Suprapubic skin (tissue), 4 donors: Measurements from ENCODE around the gene FAM227A. TPM values are rescaled to one million over a fixed set of nuclear protein-coding genes. Genes with fewer than 3 reads are reported as not detected.

Experiments
- DNase-seq, 2 donors: peaks; one replicate each; pipeline ENCODE4 v3.0.0-alpha.2; 2019; ENCODE audit warnings: low spot score in 2 of 2
- H3K27ac ChIP-seq: fragments of 200-600 bp; sonication (generic); one replicate; pipeline ENCODE4 v1.5.1; 2019
- H3K27me3 ChIP-seq: fragments of 200-600 bp; sonication (generic); one replicate; pipeline ENCODE4 v1.5.1; 2019
- H3K36me3 ChIP-seq: fragments of 200-600 bp; sonication (generic); one replicate; pipeline ENCODE4 v1.5.1; 2019
- H3K4me1 ChIP-seq: fragments of 200-600 bp; sonication (generic); one replicate; pipeline ENCODE4 v1.5.1; 2019
- H3K4me3 ChIP-seq: fragments of 200-600 bp; sonication (generic); one replicate; pipeline ENCODE4 v1.5.1; 2019; ENCODE audit warnings: mild to moderate bottlenecking
- H3K9me3 ChIP-seq: fragments of 200-600 bp; sonication (generic); one replicate; pipeline ENCODE4 v1.5.1; 2019
- EP300 ChIP-seq: sonication (generic); formaldehyde crosslinking; IDR thresholded peaks from one replicate; pipeline ENCODE4 v1.6.1; 2017; ENCODE audit warnings: antibody characterized with exemption
- POLR2A ChIP-seq, 2 donors: fragments of 450-650 bp; IDR thresholded peaks; one replicate each; pipeline ENCODE4 v1.6.1; 2017; ENCODE audit warnings: antibody characterized with exemption in 2 of 2, mild to moderate bottlenecking in 2 of 2, moderate library complexity in 2 of 2
- POLR2AphosphoS5 ChIP-seq, 3 donors: sonication (generic); formaldehyde crosslinking; IDR thresholded peaks; one replicate each; pipeline ENCODE4 v1.6.1; 2017; ENCODE audit warnings: antibody characterized with exemption in 3 of 3
- WGBS: methylation state at CpG from one replicate; pipeline ENCODE4 v1.1.5; 2018; 5-methylcytosine and 5-hydroxymethylcytosine counted together
- total RNA-seq, 4 donors: library from RNA; depleted of rRNA; stranded (reverse); fragments of >200 nt; gene quantifications; one replicate each; pipeline ENCODE4 v1.1.0, GENCODE V29; 2016
- TF ChIP-seq, protein P1 (sequence below), 2 donors: fragments of 200-600 bp in 1 of 2; fragments of 450-650 bp in 1 of 2; sonication (generic) in 1 of 2; IDR thresholded peaks; one replicate each; pipeline ENCODE4 v1.5.1; 2016 to 2019; ENCODE audit warnings: antibody characterized with exemption in 2 of 2, mild to moderate bottlenecking in 1 of 2, moderate library complexity in 1 of 2

Gene FAM227A
- total RNA-seq, 4 donors from 2014 or later: 0.89 to 6.2 (median 2.2) TPM

DNA sequence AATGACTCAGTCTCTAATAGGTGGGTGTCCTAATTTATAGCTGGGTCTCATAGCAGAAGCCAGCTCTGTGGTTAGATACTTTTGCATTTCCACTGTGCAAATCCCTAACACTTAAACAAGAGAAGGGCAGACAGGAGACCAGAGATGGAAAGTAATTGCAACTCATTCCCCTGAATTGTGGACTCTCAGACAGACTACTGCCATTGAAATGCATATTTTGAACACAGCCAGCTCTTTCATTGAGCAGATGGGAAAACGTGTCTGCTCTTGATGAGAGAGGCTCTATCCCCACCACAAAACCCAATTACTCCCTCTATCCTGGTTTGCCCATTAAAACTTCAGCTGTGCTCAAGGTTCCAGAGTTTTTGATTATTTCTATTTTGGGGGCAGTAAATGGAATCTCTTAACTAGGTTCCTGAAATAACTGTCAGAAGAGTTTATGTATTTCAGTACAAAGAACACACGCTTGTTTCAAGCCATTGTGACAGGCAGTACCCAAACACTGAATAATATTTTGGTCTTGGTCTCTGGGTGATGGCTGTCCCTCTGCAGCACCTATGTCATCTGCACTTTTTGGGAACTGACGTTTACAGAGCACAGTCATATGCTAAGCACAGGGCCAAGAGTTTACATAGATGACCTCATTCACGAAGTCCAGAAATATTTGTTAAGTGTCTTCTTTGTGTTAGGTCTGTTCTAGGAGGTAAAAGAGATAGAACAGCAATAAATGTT, 41.7 kb downstream of the FAM227A start:
- no peaks in the 10 kb centered on the region for H3K4me1 ChIP-seq
- 68% methylated on average over 4 of the region's 4 CpGs for WGBS
- no peaks in the 10 kb centered on the region for H3K27me3 ChIP-seq
- H3K4me3 ChIP-seq: no peak overlapping the region
- H3K36me3 ChIP-seq: no peaks in the 10 kb centered on the region
- H3K9me3 ChIP-seq: no peaks in the 10 kb centered on the region
- H3K27ac ChIP-seq: no peak overlapping the region
- TF ChIP-seq EP300: no peak
- no peak for TF ChIP-seq POLR2A (IDR thresholded peaks at IDR 0.05)
- TF ChIP-seq, protein P1, sequence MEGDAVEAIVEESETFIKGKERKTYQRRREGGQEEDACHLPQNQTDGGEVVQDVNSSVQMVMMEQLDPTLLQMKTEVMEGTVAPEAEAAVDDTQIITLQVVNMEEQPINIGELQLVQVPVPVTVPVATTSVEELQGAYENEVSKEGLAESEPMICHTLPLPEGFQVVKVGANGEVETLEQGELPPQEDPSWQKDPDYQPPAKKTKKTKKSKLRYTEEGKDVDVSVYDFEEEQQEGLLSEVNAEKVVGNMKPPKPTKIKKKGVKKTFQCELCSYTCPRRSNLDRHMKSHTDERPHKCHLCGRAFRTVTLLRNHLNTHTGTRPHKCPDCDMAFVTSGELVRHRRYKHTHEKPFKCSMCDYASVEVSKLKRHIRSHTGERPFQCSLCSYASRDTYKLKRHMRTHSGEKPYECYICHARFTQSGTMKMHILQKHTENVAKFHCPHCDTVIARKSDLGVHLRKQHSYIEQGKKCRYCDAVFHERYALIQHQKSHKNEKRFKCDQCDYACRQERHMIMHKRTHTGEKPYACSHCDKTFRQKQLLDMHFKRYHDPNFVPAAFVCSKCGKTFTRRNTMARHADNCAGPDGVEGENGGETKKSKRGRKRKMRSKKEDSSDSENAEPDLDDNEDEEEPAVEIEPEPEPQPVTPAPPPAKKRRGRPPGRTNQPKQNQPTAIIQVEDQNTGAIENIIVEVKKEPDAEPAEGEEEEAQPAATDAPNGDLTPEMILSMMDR (IDR thresholded peaks at IDR 0.05): no peak
- TF ChIP-seq POLR2AphosphoS5 (IDR thresholded peaks at IDR 0.05): no peak
- DNase-seq: no peak

DNA sequence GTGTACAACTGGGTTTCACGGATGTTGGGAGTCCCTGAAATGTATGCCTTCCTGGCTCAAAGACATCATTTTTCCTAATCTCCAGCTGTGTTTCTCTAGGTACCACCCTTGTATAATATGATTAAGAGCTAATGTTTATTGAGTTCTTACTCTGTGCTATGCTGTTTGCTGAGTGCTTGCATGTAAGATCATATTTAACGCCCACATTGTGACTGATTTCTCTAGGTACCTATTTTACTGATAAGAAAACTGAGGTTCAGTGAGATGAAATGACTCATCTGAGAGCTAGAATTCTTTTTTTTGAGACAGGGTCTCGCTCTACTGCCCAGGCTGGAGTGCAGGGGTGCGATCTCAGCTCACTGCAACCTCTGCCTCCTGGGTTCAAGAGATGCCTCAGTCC, 42.6 kb downstream of the FAM227A start:
- 94% methylated on average over 4 of the region's 4 CpGs for WGBS
- no peaks in the 10 kb centered on the region for H3K36me3 ChIP-seq
- no peak for TF ChIP-seq POLR2AphosphoS5 (IDR thresholded peaks at IDR 0.05)
- no peak for TF ChIP-seq POLR2A (IDR thresholded peaks at IDR 0.05)
- no peak for TF ChIP-seq EP300
- no peaks in the 10 kb centered on the region for H3K4me1 ChIP-seq
- DNase-seq: no peak
- no peak overlapping the region for H3K27ac ChIP-seq
- no peak overlapping the region for H3K4me3 ChIP-seq
- H3K27me3 ChIP-seq: no peaks in the 10 kb centered on the region
- no peaks in the 10 kb centered on the region for H3K9me3 ChIP-seq

DNA sequence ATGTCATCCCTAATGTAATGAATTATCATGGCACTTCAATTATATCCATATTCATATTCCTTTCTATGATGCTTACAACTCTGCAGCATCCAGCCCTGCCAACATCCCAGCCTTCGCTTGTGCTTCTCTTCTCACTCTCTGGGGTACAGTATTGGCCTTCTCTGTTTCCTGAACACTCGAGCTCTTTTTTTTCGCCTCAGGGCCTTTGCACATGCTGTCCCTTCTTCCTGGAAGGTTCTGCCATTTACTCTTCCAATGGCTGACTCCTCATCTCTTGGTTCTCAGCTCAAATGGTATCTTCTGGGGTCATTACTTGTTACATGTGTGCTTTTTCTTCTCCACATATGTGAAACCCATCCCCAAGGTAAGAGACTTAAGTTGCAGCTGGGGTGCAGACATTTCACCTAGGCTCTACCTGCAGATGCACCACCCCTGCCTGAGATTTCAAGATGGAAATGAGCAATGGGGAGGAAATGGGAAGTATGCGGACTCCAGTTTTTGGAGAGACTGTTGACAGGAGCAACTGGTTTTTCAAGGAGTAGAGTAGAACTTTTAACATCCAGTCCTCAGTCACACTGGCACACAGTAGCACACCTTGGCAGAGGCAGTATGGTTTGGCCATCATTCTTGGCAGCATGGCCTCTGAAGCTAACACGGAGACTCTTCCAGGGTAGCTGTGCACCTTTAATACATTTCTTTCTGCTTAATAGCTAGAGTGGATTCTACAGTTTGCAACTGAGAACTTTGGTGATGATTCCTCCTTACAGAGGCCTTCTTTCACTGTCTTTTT, 43.8 kb downstream of the FAM227A start:
- no peak overlapping the region for H3K27ac ChIP-seq
- DNase-seq: no peak
- H3K4me1 ChIP-seq: no peaks in the 10 kb centered on the region

DNA sequence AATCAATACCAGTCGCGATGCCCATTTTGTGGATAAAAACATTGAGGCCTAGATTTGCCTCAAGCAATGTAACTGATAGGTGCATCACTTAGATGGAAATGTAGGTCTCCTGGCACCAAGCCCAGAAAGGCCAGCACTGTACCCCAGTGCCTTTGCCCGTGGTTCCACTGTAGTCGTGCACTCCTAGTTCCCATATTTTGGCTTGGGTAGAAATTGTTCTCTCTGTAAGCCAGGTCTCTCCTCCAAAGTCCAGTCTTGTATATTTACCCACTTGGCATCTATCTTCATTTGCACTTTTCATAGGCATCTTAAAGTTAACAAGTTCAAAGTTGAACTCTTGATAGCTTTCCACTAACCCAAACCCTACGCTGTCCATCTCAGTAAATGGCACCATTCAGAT, 44.6 kb downstream of the FAM227A start:
- TF ChIP-seq, protein P1 (IDR thresholded peaks at IDR 0.05): no peak
- TF ChIP-seq EP300 (no peak), POLR2A (IDR thresholded peaks at IDR 0.05) (no peak), POLR2AphosphoS5 (IDR thresholded peaks at IDR 0.05) (no peak)
- Histone ChIP-seq H3K4me1 (no peaks in the 10 kb centered on the region), H3K27me3 (no peaks in the 10 kb centered on the region), H3K9me3 (no peaks in the 10 kb centered on the region), H3K27ac (no peak overlapping the region), H3K4me3 (no peak overlapping the region), H3K36me3 (no peaks in the 10 kb centered on the region)
- 98% methylated on average over 5 of the region's 5 CpGs for WGBS
- DNase-seq: no peak

More for the DNA sequence above, 43.8 kb downstream of the FAM227A start:
- Histone ChIP-seq H3K27me3 (no peaks in the 10 kb centered on the region), H3K9me3 (no peaks in the 10 kb centered on the region), H3K4me3 (no peak overlapping the region), H3K36me3 (no peaks in the 10 kb centered on the region)
- WGBS: 73% methylated on average over 5 of the region's 5 CpGs
- TF ChIP-seq, protein P1 (IDR thresholded peaks at IDR 0.05): no peak
- TF ChIP-seq POLR2AphosphoS5 (IDR thresholded peaks at IDR 0.05): no peak

DNA sequence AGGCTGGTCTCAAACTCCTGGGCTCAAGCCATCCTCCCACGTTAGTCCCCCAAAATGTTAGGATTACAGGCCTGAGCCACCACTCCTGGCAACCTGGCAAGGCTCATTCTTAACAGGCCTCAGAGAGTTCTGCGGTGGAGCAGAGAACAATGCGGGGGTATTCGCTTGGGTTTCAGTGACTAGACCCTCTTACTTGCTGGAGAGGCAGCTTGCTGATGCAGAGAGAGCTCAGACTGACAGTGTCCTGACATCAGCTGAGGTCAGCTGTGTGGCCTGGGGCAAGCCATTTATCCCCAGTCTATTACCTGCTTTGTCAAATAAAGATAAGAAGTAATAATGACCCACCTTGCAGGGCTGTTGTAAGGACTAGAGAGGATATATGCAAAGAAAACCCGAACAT, 46.0 kb downstream of the FAM227A start:
- WGBS: 87% methylated on average over 5 of the region's 5 CpGs
- no peak for DNase-seq
- Histone ChIP-seq H3K9me3 (no peaks in the 10 kb centered on the region), H3K36me3 (no peaks in the 10 kb centered on the region), H3K4me3 (no peak overlapping the region), H3K4me1 (no peaks in the 10 kb centered on the region), H3K27ac (no peak overlapping the region), H3K27me3 (no peaks in the 10 kb centered on the region)
- TF ChIP-seq POLR2AphosphoS5 (IDR thresholded peaks at IDR 0.05): no peak
- no peak for TF ChIP-seq EP300

DNA sequence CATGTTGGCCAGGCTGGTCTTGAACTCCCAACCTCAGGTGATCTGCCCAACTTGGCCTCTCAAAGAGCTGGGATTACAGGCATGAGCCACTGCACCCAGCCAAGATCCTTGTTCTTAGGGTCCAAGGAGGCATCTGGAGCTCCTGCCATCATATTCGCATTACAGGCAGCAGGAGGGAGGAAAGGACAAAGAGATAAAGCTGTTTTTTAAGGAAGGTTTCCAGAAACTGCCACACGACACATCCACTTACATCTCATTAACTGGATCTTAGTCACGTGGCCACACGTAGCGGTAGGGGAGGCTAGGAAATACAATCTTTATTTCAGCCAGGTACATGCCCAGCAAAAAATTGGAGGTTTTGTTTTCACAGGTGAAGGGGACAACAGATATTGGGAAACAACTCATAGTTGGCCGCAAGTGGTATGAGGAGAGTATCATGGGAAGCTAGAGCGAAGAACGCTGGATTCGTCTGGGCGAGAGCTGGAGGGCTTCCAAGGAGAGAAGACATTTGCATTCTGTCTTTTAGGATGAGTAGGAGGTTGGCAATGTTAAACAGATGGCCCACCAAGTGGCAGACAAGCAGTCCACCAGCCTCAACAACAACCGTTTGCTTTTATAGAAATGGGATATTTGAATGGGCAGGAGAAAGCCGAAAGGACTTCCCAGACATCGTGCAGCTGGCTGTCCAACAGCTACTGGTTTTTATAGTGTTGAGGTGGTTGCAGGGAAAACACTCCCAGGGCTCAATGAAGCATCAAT, 47.0 kb downstream of the FAM227A start:
- Histone ChIP-seq H3K4me3 (no peak overlapping the region), H3K4me1 (no peaks in the 10 kb centered on the region), H3K27me3 (no peaks in the 10 kb centered on the region), H3K36me3 (no peaks in the 10 kb centered on the region), H3K27ac (no peak overlapping the region), H3K9me3 (no peaks in the 10 kb centered on the region)
- no peak for TF ChIP-seq EP300
- TF ChIP-seq, protein P1 (IDR thresholded peaks at IDR 0.05): no peak
- no peak for TF ChIP-seq POLR2AphosphoS5 (IDR thresholded peaks at IDR 0.05)
- no peak for TF ChIP-seq POLR2A (IDR thresholded peaks at IDR 0.05)
- WGBS: 82% methylated on average over 13 of the region's 13 CpGs
- no peak for DNase-seq
